Muscle of leg (tissue), 9 donors: ENCODE results near the gene LINGO4. TPM values are rescaled to one million over a fixed set of nuclear protein-coding genes. Genes with fewer than 3 reads are reported as not detected.

ENCODE experiments used
- polyA plus RNA-seq, 8 donors: library from polyadenylated mRNA; unstranded; fragments of 120-200 nt; gene quantifications; one replicate each; pipeline versions ENCODE4 v1.2.1 to v1.2.3, GENCODE V29; 2013; ENCODE audit warnings: inconsistent platforms in 1 of 8, low replicate concordance in 1 of 8; ENCODE audit not compliant: insufficient read length in 8 of 8, insufficient read depth in 1 of 8
- total RNA-seq: library from RNA; stranded (reverse); fragments of 120-200 nt; gene quantifications from one replicate; pipeline ENCODE4 v1.2.4, GENCODE V29; 2013

The LINGO4 gene
- total and polyA plus RNA-seq, 9 donors, result 0.09 to 0.42 (median 0.23) TPM

Other genes with a start within 250 kb of the LINGO4 start
- gene SNX27, start 193.4 kb downstream of the LINGO4 start, total RNA-seq, result 22.3 TPM
- 10 to 100 TPM; 15.7 to 21.4 (median 18.6) TPM for gene SNX27, start 193.4 kb downstream of the LINGO4 start, polyA plus RNA-seq
- 0.04 TPM for gene CELF3, start 88.6 kb downstream of the LINGO4 start, total RNA-seq
- 1 to 10 TPM in 2 of 8 donors, under 1 TPM in 6; 0.43 to 2.0 (median 0.74) TPM for gene CELF3, start 88.6 kb downstream of the LINGO4 start, polyA plus RNA-seq
- gene RIIAD1, start 83.9 kb downstream of the LINGO4 start, total RNA-seq, result 2.7 TPM
- gene RIIAD1, start 83.9 kb downstream of the LINGO4 start, polyA plus RNA-seq, result 1 to 10 TPM in 5 of 8 donors, under 1 TPM in 2, not detected in 1; 0.59 to 3.4 (median 1.4) TPM
- 67.7 TPM for gene MRPL9, start 41.9 kb downstream of the LINGO4 start, total RNA-seq
- 10 to 100 TPM; 66.3 to 87.9 (median 77.7) TPM for gene MRPL9, start 41.9 kb downstream of the LINGO4 start, polyA plus RNA-seq
- gene TDRKH, start 14.9 kb downstream of the LINGO4 start, total RNA-seq, result 3.1 TPM
- 1 to 10 TPM; 3.4 to 3.9 (median 3.6) TPM for gene TDRKH, start 14.9 kb downstream of the LINGO4 start, polyA plus RNA-seq
- gene RORC, start 26.4 kb upstream of the LINGO4 start, total RNA-seq, result 8.6 TPM
- gene RORC, start 26.4 kb upstream of the LINGO4 start, polyA plus RNA-seq, result 1 to 10 TPM; 2.5 to 8.8 (median 6.6) TPM
- not detected for gene C2CD4D, start 34.4 kb upstream of the LINGO4 start, total RNA-seq
- under 1 TPM in 7 of 8 donors, not detected in 1; 0.07 to 0.27 (median 0.18) TPM for gene C2CD4D, start 34.4 kb upstream of the LINGO4 start, polyA plus RNA-seq
- gene THEM5, start 48.3 kb upstream of the LINGO4 start, total RNA-seq, result not detected
- gene THEM5, start 48.3 kb upstream of the LINGO4 start, polyA plus RNA-seq, result 1 to 10 TPM in 1 of 8 donors, under 1 TPM in 7; 0.14 to 1.7 (median 0.42) TPM
- 10.8 TPM for gene THEM4, start 104.1 kb upstream of the LINGO4 start, total RNA-seq
- 10 to 100 TPM in 7 of 8 donors, 1 to 10 TPM in 1; 9.5 to 19.0 (median 11.4) TPM for gene THEM4, start 104.1 kb upstream of the LINGO4 start, polyA plus RNA-seq
- gene S100A10, start 188.4 kb upstream of the LINGO4 start, total RNA-seq, result 98.6 TPM
- 100 to 1,000 TPM; 178 to 407 (median 227) TPM for gene S100A10, start 188.4 kb upstream of the LINGO4 start, polyA plus RNA-seq
- gene S100A11, start 231.6 kb upstream of the LINGO4 start, total RNA-seq, result 97.6 TPM
- 100 to 1,000 TPM; 159 to 303 (median 191) TPM for gene S100A11, start 231.6 kb upstream of the LINGO4 start, polyA plus RNA-seq